HEK293T (cell line): ENCODE results near the gene NEMP2.
A peak's percentile ranks its signal among the peaks of the same experiment; 100 is the strongest.
"Not testable (repeated sequence)": the region's sequence is repeated elsewhere in the genome, so short reads cannot be mapped to it uniquely, and the experiment has no call there.

ENCODE experiments used
- CTCF ChIA-PET: fragments of 350-600 bp; formaldehyde crosslinking; extraction: SDS; loops from one replicate; lab custom pipeline; 2021; ENCODE audit warnings: antibody characterized with exemption, inconsistent platforms; lab: Yijun Ruan, JAX
- POLR2A ChIA-PET: fragments of 350-600 bp; formaldehyde crosslinking; extraction: SDS; loops from one replicate; lab custom pipeline; 2020; ENCODE audit warnings: antibody characterized with exemption, inconsistent platforms; lab: Yijun Ruan, JAX
- DNase-seq: peaks from one replicate; pipeline ENCODE4 v3.0.0; 2012; ENCODE audit warnings: mixed read lengths; ENCODE audit errors: extremely low spot score
- ARNT ChIP-seq: fragments of 450-650 bp; IDR thresholded peaks from 2 replicates; pipeline ENCODE4 v1.6.1; 2017; ENCODE audit warnings: mild to moderate bottlenecking
- BHLHE40 ChIP-seq: fragments of 450-650 bp; IDR thresholded peaks from 2 replicates; pipeline ENCODE4 v1.6.1; 2016; ENCODE audit warnings: mild to moderate bottlenecking, moderate library complexity, borderline replicate concordance
- CTBP1 ChIP-seq: fragments of 450-650 bp; IDR thresholded peaks from 2 replicates; pipeline ENCODE4 v1.6.1; 2016; ENCODE audit warnings: borderline replicate concordance
- ELF4 ChIP-seq: fragments of 450-650 bp; IDR thresholded peaks from 2 replicates; pipeline ENCODE4 v1.6.1; 2017; ENCODE audit warnings: antibody characterized with exemption
- FOXA1 ChIP-seq: fragments of 450-650 bp; IDR thresholded peaks from 2 replicates; pipeline ENCODE4 v1.6.1; 2016; ENCODE audit warnings: mild to moderate bottlenecking
- FOXK2 ChIP-seq: fragments of 450-650 bp; IDR thresholded peaks from 2 replicates; pipeline ENCODE4 v1.6.1; 2016; ENCODE audit warnings: mild to moderate bottlenecking
- FOXM1 ChIP-seq: fragments of 450-650 bp; IDR thresholded peaks from 2 replicates; pipeline ENCODE4 v1.6.1; 2017; ENCODE audit warnings: mild to moderate bottlenecking, borderline replicate concordance
- HDGF ChIP-seq: fragments of 450-650 bp; IDR thresholded peaks from 2 replicates; pipeline ENCODE4 v1.6.1; 2017; ENCODE audit warnings: antibody characterized with exemption, borderline replicate concordance
- L3MBTL2 ChIP-seq: fragments of 450-650 bp; conservative IDR thresholded peaks from 2 replicates; pipeline ENCODE4 v1.6.1; 2016; ENCODE audit warnings: mild to moderate bottlenecking
- LEF1 ChIP-seq: fragments of 450-650 bp; IDR thresholded peaks from 2 replicates; pipeline ENCODE4 v1.6.1; 2017; ENCODE audit warnings: mild to moderate bottlenecking, borderline replicate concordance
- NFRKB ChIP-seq: fragments of 450-650 bp; IDR thresholded peaks from 2 replicates; pipeline ENCODE4 v1.6.1; 2016; ENCODE audit warnings: mild to moderate bottlenecking, moderate library complexity
- SP1 ChIP-seq: fragments of 450-650 bp; IDR thresholded peaks from 2 replicates; pipeline ENCODE4 v1.6.1; 2017
- SUZ12 ChIP-seq: fragments of 450-650 bp; IDR thresholded peaks from 2 replicates; pipeline ENCODE4 v1.6.1; 2016; ENCODE audit warnings: mild to moderate bottlenecking
- TARDBP ChIP-seq: fragments of 450-650 bp; IDR thresholded peaks from 2 replicates; pipeline ENCODE4 v1.6.1; 2016
- ZNF384 ChIP-seq: fragments of 450-650 bp; IDR thresholded peaks from 2 replicates; pipeline ENCODE4 v1.6.1; 2016
- TF ChIP-seq, protein P1 (sequence below): fragments of 450-650 bp; IDR thresholded peaks from 2 replicates; pipeline ENCODE4 v1.6.1; 2016

Gene NEMP2

GRCh38 chr2:190470256-190470826, 64.2 kb downstream of the NEMP2 start:
- ChIA-PET CTCF (no interaction called here), POLR2A (no interaction called here)
- TF ChIP-seq FOXM1: no peak
- TF ChIP-seq, protein P1, sequence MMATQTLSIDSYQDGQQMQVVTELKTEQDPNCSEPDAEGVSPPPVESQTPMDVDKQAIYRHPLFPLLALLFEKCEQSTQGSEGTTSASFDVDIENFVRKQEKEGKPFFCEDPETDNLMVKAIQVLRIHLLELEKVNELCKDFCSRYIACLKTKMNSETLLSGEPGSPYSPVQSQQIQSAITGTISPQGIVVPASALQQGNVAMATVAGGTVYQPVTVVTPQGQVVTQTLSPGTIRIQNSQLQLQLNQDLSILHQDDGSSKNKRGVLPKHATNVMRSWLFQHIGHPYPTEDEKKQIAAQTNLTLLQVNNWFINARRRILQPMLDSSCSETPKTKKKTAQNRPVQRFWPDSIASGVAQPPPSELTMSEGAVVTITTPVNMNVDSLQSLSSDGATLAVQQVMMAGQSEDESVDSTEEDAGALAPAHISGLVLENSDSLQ: no peak
- no peak for TF ChIP-seq FOXK2
- no peak for TF ChIP-seq FOXA1
- no peak for TF ChIP-seq BHLHE40
- TF ChIP-seq HDGF: no peak
- TF ChIP-seq ELF4: no peak
- no peak for TF ChIP-seq SP1
- no peak for TF ChIP-seq SUZ12
- no peak for TF ChIP-seq TARDBP
- no peak for TF ChIP-seq L3MBTL2
- no peak for TF ChIP-seq CTBP1
- no peak for TF ChIP-seq ARNT
- TF ChIP-seq LEF1: no peak
- no peak for TF ChIP-seq NFRKB
- no peak for DNase-seq

GRCh38 chr2:190469771-190470170, 64.8 kb downstream of the NEMP2 start:
- ChIA-PET CTCF (no interaction called here), POLR2A (no interaction called here)
- peak; percentile 24 for DNase-seq
- TF ChIP-seq ZNF384 (no peak), L3MBTL2 (no peak), SUZ12 (no peak), FOXA1 (no peak)

DNA sequence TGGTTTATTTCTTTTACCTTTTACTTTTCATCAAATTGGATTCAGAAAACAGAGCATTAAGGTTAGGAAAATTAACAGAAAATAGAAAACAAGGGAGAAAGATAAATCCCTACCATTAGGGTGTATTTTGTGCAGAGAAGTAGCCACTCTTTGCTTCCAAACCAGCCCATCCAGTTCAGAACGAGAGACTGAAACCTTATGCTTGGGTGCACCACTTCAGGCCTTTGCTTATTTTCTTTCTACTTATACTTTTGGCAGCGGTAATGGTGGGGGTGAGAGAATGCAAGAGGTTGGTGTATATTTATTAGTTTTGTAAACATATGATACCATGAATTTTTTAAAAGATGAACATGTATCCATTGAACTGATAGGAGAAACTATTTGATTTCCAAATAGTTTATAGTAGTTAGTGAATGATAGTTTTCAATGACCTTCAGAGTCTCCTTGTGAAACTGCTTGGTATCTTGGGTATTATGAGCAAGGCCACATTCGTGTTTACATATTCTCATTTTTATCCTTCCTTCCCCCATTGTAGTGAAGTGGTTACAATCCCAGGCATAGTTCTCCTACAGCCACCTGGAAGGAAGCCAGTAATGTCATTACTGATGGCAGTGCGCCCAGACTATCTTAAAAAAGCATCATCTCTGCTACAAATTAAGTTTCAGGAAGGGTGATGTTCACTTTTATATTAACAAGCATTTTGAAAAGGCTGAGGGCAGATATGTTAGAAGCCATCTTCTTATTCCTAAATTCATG, 65.5 kb downstream of the NEMP2 start:
- CTCF ChIA-PET: no interaction called here
- peak; percentile 48 for DNase-seq
- no peak for TF ChIP-seq LEF1
- no peak for TF ChIP-seq ELF4
- TF ChIP-seq CTBP1: no peak
- no peak for TF ChIP-seq SP1
- no peak for TF ChIP-seq ZNF384
- no peak for TF ChIP-seq FOXK2
- POLR2A ChIA-PET: no interaction called here

DNA sequence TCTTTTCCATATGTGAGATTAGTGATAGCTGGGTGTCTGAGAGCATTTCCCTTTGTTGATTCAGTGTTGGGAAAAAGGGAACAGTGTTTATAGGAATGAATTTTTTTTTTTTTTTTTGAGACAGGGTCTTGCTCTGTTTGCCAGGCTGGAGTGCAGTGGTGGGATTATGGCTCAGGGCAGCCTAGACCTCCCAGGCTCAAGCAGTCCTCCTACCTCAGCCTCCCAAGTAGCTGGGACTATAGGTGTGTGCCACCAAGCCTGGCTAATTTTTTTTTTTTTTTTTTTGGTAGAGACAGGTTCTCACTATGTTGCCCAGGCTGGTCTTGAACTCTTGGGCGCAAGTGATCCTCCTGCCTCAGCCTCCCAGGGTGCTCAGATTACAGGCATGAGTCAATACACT, 66.2 kb downstream of the NEMP2 start:
- CTCF ChIA-PET, DNase-seq, POLR2A ChIA-PET: not testable (repeated sequence)
- TF ChIP-seq ZNF384: peak; percentile 48

GRCh38 chr2:190467575-190468083, 66.9 kb downstream of the NEMP2 start:
- no peak for TF ChIP-seq BHLHE40
- no peak for TF ChIP-seq FOXK2
- no peak for TF ChIP-seq HDGF
- no peak for TF ChIP-seq ELF4
- TF ChIP-seq TARDBP: no peak
- no peak for TF ChIP-seq ARNT
- TF ChIP-seq SUZ12: no peak
- TF ChIP-seq ZNF384: no peak
- no peak for TF ChIP-seq FOXA1
- no peak for TF ChIP-seq SP1
- no peak for TF ChIP-seq L3MBTL2
- no peak for TF ChIP-seq NFRKB
- TF ChIP-seq, protein P1: no peak
- no peak for TF ChIP-seq FOXM1
- TF ChIP-seq LEF1: no peak
- POLR2A ChIA-PET: interaction anchor here (1.3 kb wide), 1 partner anchor 148 kb away, joined by 6 read pairs; the partner anchor contains the start of gene HIBCH
- CTCF ChIA-PET: no interaction called here
- no peak for DNase-seq

DNA sequence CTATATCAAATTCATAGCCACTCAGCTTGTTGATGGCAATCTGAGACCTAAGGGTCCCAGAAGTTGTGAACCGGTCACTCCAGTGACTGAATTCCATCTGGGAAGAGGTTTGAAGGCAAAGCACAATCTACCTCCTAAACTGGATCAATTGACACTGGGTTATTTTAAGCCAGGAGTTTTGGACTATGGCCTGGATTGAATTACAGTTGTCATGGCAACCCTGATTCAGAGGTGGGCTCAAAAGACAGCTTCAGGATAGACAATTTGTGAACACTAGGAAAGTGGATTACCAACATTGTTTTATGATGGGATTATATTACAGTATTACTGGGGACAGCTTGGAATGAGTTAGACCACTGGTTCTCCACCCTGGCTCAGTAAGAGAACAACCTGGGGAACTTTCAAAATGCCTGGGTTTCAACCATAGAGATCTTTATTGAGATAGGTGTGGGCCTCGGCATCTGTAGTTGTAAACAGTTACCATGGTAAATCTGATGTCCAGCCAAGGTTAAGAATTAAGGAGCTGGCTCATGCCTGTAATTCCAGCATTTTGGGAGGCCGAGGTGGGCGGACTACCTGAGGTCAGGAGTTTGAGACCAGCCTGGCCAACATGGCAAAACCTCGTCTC, 67.6 kb downstream of the NEMP2 start:
- POLR2A ChIA-PET: interaction anchor here (1.3 kb wide), 1 partner anchor 147 kb away, joined by 6 read pairs; the partner anchor contains the start of gene HIBCH
- no peak for TF ChIP-seq HDGF
- no peak for TF ChIP-seq NFRKB
- TF ChIP-seq FOXA1: no peak
- TF ChIP-seq ELF4: no peak
- TF ChIP-seq, protein P1: no peak; the same call in 1 of the 2 replicates
- no peak for TF ChIP-seq ARNT
- no peak for TF ChIP-seq FOXM1
- no peak for TF ChIP-seq TARDBP
- TF ChIP-seq LEF1: no peak
- TF ChIP-seq SUZ12: no peak
- TF ChIP-seq ZNF384: no peak
- no peak for TF ChIP-seq SP1
- no peak for TF ChIP-seq L3MBTL2
- no peak for TF ChIP-seq FOXK2
- TF ChIP-seq CTBP1: no peak
- TF ChIP-seq BHLHE40: no peak
- peak; percentile 39 for DNase-seq
- CTCF ChIA-PET: no interaction called here
